Endothelial cell of umbilical vein (primary cell): Measurements from ENCODE around the gene PLK1. TPM values are rescaled to one million over a fixed set of nuclear protein-coding genes. Genes with fewer than 3 reads are reported as not detected.

Source experiments
- BruUV-seq: library from RNA; stranded (reverse); fragments of 400-500 nt; replicated peaks from 2 replicates; lab custom pipeline; 2021; lab: Mats Ljungman, UMichigan
- CTCF ChIA-PET: fragments of 300-600, 350-600 bp; sonication (Branson Sonifier 250); formaldehyde crosslinking; loops from one replicate; lab custom pipeline; 2021; ENCODE audit warnings: antibody characterized with exemption, inconsistent platforms; lab: Charles Lee
- POLR2A ChIA-PET: fragments of 300-600, 350-600 bp; sonication (Branson Sonifier 250); formaldehyde crosslinking; loops from one replicate; lab custom pipeline; 2021; ENCODE audit warnings: antibody characterized with exemption, inconsistent platforms; lab: Charles Lee
- DNase-seq: peaks from one replicate; pipeline ENCODE4 v3.0.0-alpha.2; 2011; ENCODE audit warnings: low read depth, low spot score
- FAIRE-seq: peaks from 2 replicates; lab custom pipeline; 2011; peaks lifted over from hg19 to GRCh38; lab: Jason Lieb, UNC
- H2AFZ ChIP-seq: 2 replicates; pipeline ENCODE4 v1.6.0; 2012; ENCODE audit warnings: low read depth, low read length, control low read depth, inconsistent platforms
- H3K27ac ChIP-seq: 2 replicates; pipeline ENCODE4 v1.5.1; 2011; ENCODE audit warnings: low read depth, mild to moderate bottlenecking, control low read depth, low read length, moderate library complexity; ENCODE audit not compliant: insufficient read depth
- H3K27me3 ChIP-seq, 2 experiments: 2 replicates each; pipeline versions ENCODE4 v1.6.0 to v1.6.1; 2011; ENCODE audit warnings: low read length in 2 of 2, mixed read lengths in 1 of 2; ENCODE audit not compliant: control insufficient read depth in 2 of 2, insufficient read depth in 2 of 2
- H3K36me3 ChIP-seq, 2 experiments: 2 replicates in 1 of 2; 3 replicates in 1 of 2; pipeline ENCODE4 v1.5.1; 2011; ENCODE audit warnings: low read length in 2 of 2, mild to moderate bottlenecking in 1 of 2, moderate library complexity in 1 of 2; ENCODE audit not compliant: control insufficient read depth in 2 of 2, insufficient read depth in 2 of 2; ENCODE audit errors: extremely low read depth in 1 of 2
- H3K4me1 ChIP-seq: 3 replicates; pipeline ENCODE4 v1.5.1; 2011; ENCODE audit warnings: mild to moderate bottlenecking, low read length; ENCODE audit not compliant: control insufficient read depth, insufficient read depth; ENCODE audit errors: extremely low read depth
- H3K4me2 ChIP-seq: 2 replicates; pipeline ENCODE4 v1.6.1; 2011; ENCODE audit warnings: low read length, control low read depth, mixed read lengths; ENCODE audit not compliant: insufficient read depth
- H3K4me3 ChIP-seq, 3 experiments: fragments of 200-600 bp in 1 of 3; sonication (generic), shearing (Covaris generic) in 1 of 3; replicated peaks in 1 of 3; 2 replicates each; pipeline ENCODE4 v1.5.1; 2011 to 2016; ENCODE audit warnings: control low read depth in 3 of 3, low read length in 3 of 3, mild to moderate bottlenecking in 2 of 3, inconsistent platforms in 1 of 3, low read depth in 1 of 3, moderate library complexity in 1 of 3; ENCODE audit not compliant: insufficient read depth in 1 of 3
- H3K79me2 ChIP-seq: 2 replicates; pipeline ENCODE4 v1.6.0; 2012; ENCODE audit warnings: low read length, inconsistent platforms; ENCODE audit not compliant: control insufficient read depth, insufficient read depth
- H3K9ac ChIP-seq: replicated peaks from 2 replicates; pipeline ENCODE3; 2011; ENCODE audit warnings: low read length, control low read depth; ENCODE audit not compliant: insufficient read depth; ENCODE audit errors: extremely low read depth
- H3K9me1 ChIP-seq: replicated peaks from 3 replicates; pipeline ENCODE4 v1.6.0; 2011; ENCODE audit warnings: mild to moderate bottlenecking, low read length; ENCODE audit not compliant: control insufficient read depth, insufficient read depth; ENCODE audit errors: extremely low read depth
- H3K9me3 ChIP-seq: replicated peaks from 2 replicates; pipeline ENCODE4 v1.5.1; 2012; ENCODE audit warnings: low read length, inconsistent platforms; ENCODE audit not compliant: control insufficient read depth, insufficient read depth
- H4K20me1 ChIP-seq: replicated peaks from 2 replicates; pipeline ENCODE3; 2011; ENCODE audit warnings: mild to moderate bottlenecking, low read length; ENCODE audit not compliant: control insufficient read depth, insufficient read depth; ENCODE audit errors: extremely low read depth
- CTCF ChIP-seq, 2 donors: IDR thresholded peaks; 1 replicate in 1 of 2; 2 replicates in 1 of 2; pipeline ENCODE4 v1.5.1; 2011; ENCODE audit warnings: low read length in 2 of 2, mild to moderate bottlenecking in 2 of 2, moderate library complexity in 2 of 2, control low read depth in 1 of 2, inconsistent platforms in 1 of 2, low read depth in 1 of 2; ENCODE audit not compliant: insufficient read depth in 1 of 2; ENCODE audit errors: extremely low read depth in 1 of 2
- EZH2 ChIP-seq: IDR thresholded peaks from 2 replicates; pipeline ENCODE4 v1.6.1; 2012; ENCODE audit warnings: borderline replicate concordance, low read depth, mild to moderate bottlenecking, moderate library complexity, low read length, inconsistent platforms; ENCODE audit not compliant: severe bottlenecking
- FOS ChIP-seq: IDR thresholded peaks from 2 replicates; pipeline ENCODE4 v1.6.1; 2011; ENCODE audit warnings: mild to moderate bottlenecking, low read length, moderate library complexity, borderline replicate concordance; ENCODE audit not compliant: insufficient read depth
- GATA2 ChIP-seq: IDR thresholded peaks from 2 replicates; pipeline ENCODE4 v1.7.0; 2011; ENCODE audit warnings: low read depth, mild to moderate bottlenecking, moderate library complexity, mixed read lengths, low read length; ENCODE audit not compliant: insufficient read length, insufficient read depth
- JUN ChIP-seq: IDR thresholded peaks from 2 replicates; pipeline ENCODE4 v1.6.1; 2011; ENCODE audit warnings: borderline replicate concordance, low read depth; ENCODE audit not compliant: insufficient read length, insufficient read depth
- MAX ChIP-seq: IDR thresholded peaks from 2 replicates; pipeline ENCODE4 v1.6.1; 2011; ENCODE audit not compliant: insufficient read depth, insufficient read length
- MYC ChIP-seq: IDR thresholded peaks from one replicate; pipeline ENCODE4 v1.6.1; 2011; ENCODE audit warnings: mild to moderate bottlenecking, low read depth, low read length
- POLR2A ChIP-seq: IDR thresholded peaks from 2 replicates; pipeline ENCODE4 v1.6.1; 2012; ENCODE audit warnings: low read depth, mild to moderate bottlenecking, control low read depth, low read length
- POLR2AphosphoS5 ChIP-seq: IDR thresholded peaks from 2 replicates; pipeline ENCODE4 v1.6.1; 2012; ENCODE audit warnings: low read depth, mild to moderate bottlenecking, control low read depth, low read length, moderate library complexity; ENCODE audit not compliant: insufficient read depth
- dilution Hi-C: fragments of 300-500 bp; cut with MboI; formaldehyde crosslinking; loops from one replicate; pipeline ENCODE4 v1.15.0; 2019; ENCODE audit warnings: low sequenced_read_pairs; ENCODE audit not compliant: extremely low pct_ligation_motif_present
- intact Hi-C: fragments of 100-400 bp; cut with micrococcal nuclease; formaldehyde crosslinking; loops from one replicate; pipeline ENCODE4 v1.10.0; 2022
- polyA plus RNA-seq, 4 experiments: library from polyadenylated mRNA; depleted of rRNA in 3 of 4; stranded (reverse) in 3 of 4; unstranded in 1 of 4; fragments of >200 nt; gene quantifications; 2 replicates each; pipeline versions ENCODE4 v1.2.1 to v1.2.3, GENCODE V29; 2011 to 2012; ENCODE audit warnings: missing spikeins in 1 of 4
- total RNA-seq: library from RNA; stranded (reverse); gene quantifications from 2 replicates; pipeline ENCODE4 v1.2.3, GENCODE V29; 2021

The PLK1 gene
- total and polyA plus RNA-seq, 2 donors (not counting 3 experiments of a cell fraction or from before 2014, with no cell fraction given): 94.9 to 109 TPM

- no peaks in the 10 kb centered on the region for H3K79me2 ChIP-seq
- intact Hi-C loops (no loop called here), dilution Hi-C loops (no loop called here)
- no peaks in the 10 kb centered on the region for H4K20me1 ChIP-seq
- no peak within 1 kb of the TSS for H3K9ac ChIP-seq
- H3K4me3 ChIP-seq: no peak within 1 kb of the TSS
- no peak within 1 kb of the TSS for H3K27ac ChIP-seq
- CTCF ChIA-PET: no interaction called here
- H3K27me3 ChIP-seq: peaks cover 13 to 20% of the 10 kb centered on the region in 2 experiments
- H2AFZ ChIP-seq: no peak within 1 kb of the TSS
- no TSS peak for BruUV-seq
- no peaks in the 10 kb centered on the region for H3K9me3 ChIP-seq
- no peak within 1 kb of the TSS for H3K4me2 ChIP-seq
- DNase-seq (no peak), FAIRE-seq (no peak)
- no peaks in the 10 kb centered on the region for H3K9me1 ChIP-seq
- POLR2A ChIA-PET: no interaction called here
- TF ChIP-seq FOS (no peak), EZH2 (no peak), GATA2 (no peak), CTCF (IDR thresholded peaks at IDR 0.05; ENCODE audit: extremely low read depth in 1 of 2, insufficient read depth in 1 of 2, low read depth in 1 of 2, low read length in 2 of 2) (no peak), MYC (no peak)
- no peaks in the 10 kb centered on the region for H3K36me3 ChIP-seq
- H3K4me1 ChIP-seq: no peaks in the 10 kb centered on the region
Measured at GRCh38 chr16:23712976-23713375, 34.3 kb downstream of the PLK1 start, which contains the start of gene ERN2. Gene ERN2, minus strand, starts transcription at chr16:23713222. Its CDS starts 35 bp downstream, at chr16:23713187.

GRCh38 chr16:23716484-23716883 lies 37.8 kb downstream of the PLK1 start:
- no peaks in the 10 kb centered on the region for H3K9me1 ChIP-seq
- dilution Hi-C loops: no loop called here
- intact Hi-C loops: no loop called here

More at GRCh38 chr16:23716484-23716883, 37.8 kb downstream of the PLK1 start:
- ChIA-PET POLR2A (no interaction called here), CTCF (no interaction called here)
- no peaks in the 10 kb centered on the region for H3K9me3 ChIP-seq
- H3K36me3 ChIP-seq: no peaks in the 10 kb centered on the region
- FAIRE-seq (no peak), DNase-seq (no peak)
- no peaks in the 10 kb centered on the region for H3K4me1 ChIP-seq
- no peak overlapping the region for H3K27ac ChIP-seq
- H3K4me2 ChIP-seq: no peak overlapping the region
- no peak overlapping the region for H3K4me3 ChIP-seq
- H3K9ac ChIP-seq: no peak overlapping the region
- no peaks in the 10 kb centered on the region for H3K79me2 ChIP-seq
- TF ChIP-seq JUN (no peak), MAX (no peak), POLR2A (no peak), POLR2AphosphoS5 (no peak), MYC (no peak), EZH2 (no peak), FOS (no peak), GATA2 (no peak), CTCF (IDR thresholded peaks at IDR 0.05; ENCODE audit: extremely low read depth in 1 of 2, insufficient read depth in 1 of 2, low read depth in 1 of 2, low read length in 2 of 2) (no peak)
- no TSS peak for BruUV-seq
- peaks cover 13 to 20% of the 10 kb centered on the region in 2 experiments for H3K27me3 ChIP-seq
- no peaks in the 10 kb centered on the region for H4K20me1 ChIP-seq
- H2AFZ ChIP-seq: no peak overlapping the region
